Mesodermal cell (in vitro differentiated cells): Measurements from ENCODE around the gene TMA16.
A peak's percentile ranks its signal among the peaks of the same experiment; 100 is the strongest.

Experiments
- H3K27ac ChIP-seq: 2 replicates; pipeline ENCODE4 v1.7.0; 2013; ENCODE audit warnings: mild to moderate bottlenecking, low read depth, low read length, moderate library complexity; ENCODE audit not compliant: severe bottlenecking
- H3K36me3 ChIP-seq: 2 replicates; pipeline ENCODE4 v1.7.1; 2013; ENCODE audit warnings: mild to moderate bottlenecking, low read length, moderate library complexity; ENCODE audit not compliant: control insufficient read depth, insufficient read depth
- H3K4me1 ChIP-seq: one replicate; pipeline ENCODE4 v1.7.1; 2013; ENCODE audit warnings: mild to moderate bottlenecking, low read length; ENCODE audit not compliant: insufficient read depth, control insufficient read depth, poor library complexity, severe bottlenecking
- H3K4me3 ChIP-seq: 2 replicates; pipeline ENCODE4 v1.7.0; 2013; ENCODE audit warnings: low read length, control low read depth, mild to moderate bottlenecking; ENCODE audit not compliant: insufficient read depth, poor library complexity, severe bottlenecking; ENCODE audit errors: extremely low read depth
- H3K9me3 ChIP-seq: 2 replicates; pipeline ENCODE4 v1.7.1; 2013; ENCODE audit warnings: mild to moderate bottlenecking, low read length, moderate library complexity; ENCODE audit not compliant: control insufficient read depth
- WGBS, 2 experiments: methylation state at CpG; one replicate each; pipeline ENCODE4 v1.1.5; 2013; ENCODE audit warnings: missing lambda C conversion rate in 2 of 2; ENCODE audit not compliant: insufficient coverage in 2 of 2; 5-methylcytosine and 5-hydroxymethylcytosine counted together

Gene TMA16

DNA sequence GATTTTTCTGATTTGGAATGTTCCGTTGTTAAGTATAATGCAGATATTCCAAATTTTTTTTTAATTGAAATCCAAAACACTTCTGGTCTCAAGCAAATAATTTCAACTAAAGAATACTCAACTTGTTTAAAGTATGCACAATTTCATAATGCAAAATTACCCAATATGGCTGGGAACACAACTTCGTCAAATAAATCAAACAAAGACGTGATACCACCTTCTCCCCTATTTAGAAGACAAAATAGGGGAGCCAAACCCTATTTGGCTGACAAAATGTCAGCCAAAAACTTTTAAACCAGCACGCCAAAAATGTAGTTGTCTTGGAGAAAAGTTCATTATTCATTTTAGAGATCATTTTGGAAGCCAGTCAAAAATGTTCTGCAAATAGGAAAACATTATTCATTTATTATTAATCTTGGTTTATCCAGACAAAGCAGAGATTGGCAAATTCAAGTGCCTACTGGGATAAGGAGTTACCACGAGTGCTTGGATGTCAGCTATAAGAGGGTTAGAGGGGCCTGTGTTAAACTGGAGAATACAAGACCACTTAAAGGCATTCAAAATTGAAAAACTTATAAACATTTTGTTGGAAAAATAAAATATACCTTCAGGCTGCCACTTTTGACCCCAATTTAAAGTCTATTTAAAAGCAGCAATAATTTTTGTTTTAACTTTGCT is 17.6 kb upstream of the TMA16 start:
- Histone ChIP-seq H3K4me3 (no peak overlapping the region), H3K9me3 (no peaks in the 10 kb centered on the region), H3K27ac (no peak overlapping the region), H3K4me1 (no peaks in the 10 kb centered on the region), H3K36me3 (no peaks in the 10 kb centered on the region)
- 100% methylated on average over 2 of the region's 5 CpGs for WGBS, 2 experiments

DNA sequence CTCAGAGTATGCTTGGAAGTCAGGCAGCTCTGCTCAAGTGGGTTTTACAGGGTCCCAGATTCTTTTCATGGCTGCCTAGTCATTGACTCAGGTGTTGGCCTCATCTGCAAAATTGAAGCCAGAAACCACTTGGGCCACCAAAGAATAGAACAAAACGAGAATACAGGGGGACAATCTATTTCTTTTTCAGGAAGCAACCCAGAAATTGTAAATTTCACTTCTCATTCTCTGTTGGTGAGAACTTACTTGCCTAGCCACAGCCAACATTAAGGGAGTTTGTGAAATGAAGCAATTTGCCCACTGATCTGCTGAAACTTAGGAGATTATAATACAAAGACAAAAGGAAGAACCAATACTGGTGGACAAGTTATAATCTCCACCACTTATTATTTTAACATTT is 12.3 kb upstream of the TMA16 start:
- no peak overlapping the region for H3K4me3 ChIP-seq
- H3K27ac ChIP-seq, result no peak overlapping the region
- no peaks in the 10 kb centered on the region for H3K4me1 ChIP-seq
- no peaks in the 10 kb centered on the region for H3K36me3 ChIP-seq
- no peaks in the 10 kb centered on the region for H3K9me3 ChIP-seq
- WGBS, 2 experiments, result 100% methylated on average over 1 of the region's 1 CpG; no CpG with 5 or more reads in 1 of the 2 experiments

GRCh38 chr4:163484906-163485305 is 9.6 kb upstream of the TMA16 start:
- 23 to 36% methylated on average over 3 of the region's 4 CpGs for WGBS, 2 experiments
- Histone ChIP-seq H3K27ac (no peak overlapping the region), H3K4me1 (no peaks in the 10 kb centered on the region), H3K9me3 (no peaks in the 10 kb centered on the region), H3K36me3 (no peaks in the 10 kb centered on the region), H3K4me3 (no peak overlapping the region)

DNA sequence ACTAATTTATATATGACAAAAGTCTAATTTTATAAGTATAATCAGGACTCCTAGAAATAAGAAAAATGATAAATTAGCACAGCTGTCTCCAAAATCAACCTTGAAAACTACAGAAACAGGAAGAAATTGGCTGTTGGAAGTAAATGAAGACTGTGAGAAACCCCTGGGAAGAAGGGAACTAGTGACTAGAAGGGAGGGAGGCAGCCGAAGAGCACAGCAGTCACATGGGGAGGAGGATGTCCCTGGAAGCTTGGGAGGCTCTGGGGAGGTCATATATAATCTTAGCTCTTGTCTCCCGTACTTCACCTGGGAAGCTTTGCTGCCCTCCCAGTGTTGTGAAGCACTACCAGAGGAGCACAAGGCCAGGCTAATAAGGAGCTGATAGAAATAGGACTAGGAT is 8.9 kb upstream of the TMA16 start:
- H3K27ac ChIP-seq, result no peak overlapping the region
- no peak overlapping the region for H3K4me3 ChIP-seq
- no peaks in the 10 kb centered on the region for H3K36me3 ChIP-seq
- H3K9me3 ChIP-seq, result no peaks in the 10 kb centered on the region
- H3K4me1 ChIP-seq, result no peaks in the 10 kb centered on the region
- WGBS, 2 experiments, result 63 to 86% methylated on average over 1 to 2 of the region's 2 CpGs

- no CpG with 5 or more reads among the region's 1 CpG for WGBS, 2 experiments
- no peaks in the 10 kb centered on the region for H3K4me1 ChIP-seq
Measured at GRCh38 chr4:163486321-163486720, 8.2 kb upstream of the TMA16 start.

GRCh38 chr4:163489929-163490328 is 4.6 kb upstream of the TMA16 start:
- H3K4me3 ChIP-seq, result no peak overlapping the region
- H3K4me1 ChIP-seq, result no peaks in the 10 kb centered on the region
- no peak overlapping the region for H3K27ac ChIP-seq
- H3K9me3 ChIP-seq, result no peaks in the 10 kb centered on the region
- H3K36me3 ChIP-seq, result no peaks in the 10 kb centered on the region
- whole genome bisulfite sequencing, 2 experiments, result 100% methylated on average over 1 of the region's 1 CpG; no CpG with 5 or more reads in 1 of the 2 experiments

More at GRCh38 chr4:163486321-163486720, 8.2 kb upstream of the TMA16 start:
- Histone ChIP-seq H3K9me3 (no peaks in the 10 kb centered on the region), H3K36me3 (no peaks in the 10 kb centered on the region), H3K4me3 (no peak overlapping the region), H3K27ac (no peak overlapping the region)

GRCh38 chr4:163492951-163493504 is 1.5 kb upstream of the TMA16 start:
- peaks cover 7% of the 10 kb centered on the region for H3K36me3 ChIP-seq
- WGBS, 2 experiments, result 80 to 100% methylated on average over 1 to 2 of the region's 6 CpGs
- H3K9me3 ChIP-seq, result no peaks in the 10 kb centered on the region
- H3K4me3 ChIP-seq, result no peak overlapping the region
- H3K27ac ChIP-seq, result no peak overlapping the region
- H3K4me1 ChIP-seq, result peaks cover 5% of the 10 kb centered on the region

GRCh38 chr4:163493643-163494359 is 689 bp upstream of the TMA16 start:
- H3K36me3 ChIP-seq, result peaks cover 15% of the 10 kb centered on the region
- H3K4me3 ChIP-seq, result peak overlapping the region; percentile 77
- peaks cover 5% of the 10 kb centered on the region for H3K4me1 ChIP-seq
- no peaks in the 10 kb centered on the region for H3K9me3 ChIP-seq
- WGBS, 2 experiments, result 55 to 56% methylated on average over 18 to 20 of the region's 28 CpGs
- H3K27ac ChIP-seq, result peak overlapping the region; percentile 95

GRCh38 chr4:163495900-163496299 is 1.4 kb downstream of the TMA16 start:
- Histone ChIP-seq H3K27ac (no peak overlapping the region), H3K4me1 (peaks cover 5% of the 10 kb centered on the region), H3K4me3 (peak overlapping the region; percentile 77), H3K9me3 (no peaks in the 10 kb centered on the region), H3K36me3 (peaks cover 16% of the 10 kb centered on the region)
- WGBS, 2 experiments, result 60% methylated on average over 1 of the region's 1 CpG; no CpG with 5 or more reads in 1 of the 2 experiments

DNA sequence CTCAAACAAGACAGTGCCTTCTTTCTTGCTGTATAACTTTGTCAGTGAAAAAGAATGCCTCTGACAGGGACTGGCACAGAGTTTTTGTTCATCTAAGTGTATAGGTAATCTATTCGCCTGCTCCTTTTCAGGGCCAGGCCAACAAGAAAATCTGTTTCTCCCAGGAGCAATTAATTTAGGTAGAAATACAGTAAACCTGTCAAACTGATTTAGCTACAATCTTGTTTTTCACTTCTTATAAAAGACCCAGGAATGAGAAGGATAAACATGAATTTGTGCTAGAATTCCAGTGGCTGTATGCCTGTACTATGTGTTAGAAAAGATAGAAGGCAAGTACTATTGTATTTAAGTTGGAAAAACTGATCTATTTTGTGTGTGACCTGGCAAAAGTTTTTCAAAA is 6.1 kb downstream of the TMA16 start:
- H3K4me1 ChIP-seq, result peaks cover 5% of the 10 kb centered on the region
- WGBS, 2 experiments, result no CpG with 5 or more reads among the region's 1 CpG

DNA sequence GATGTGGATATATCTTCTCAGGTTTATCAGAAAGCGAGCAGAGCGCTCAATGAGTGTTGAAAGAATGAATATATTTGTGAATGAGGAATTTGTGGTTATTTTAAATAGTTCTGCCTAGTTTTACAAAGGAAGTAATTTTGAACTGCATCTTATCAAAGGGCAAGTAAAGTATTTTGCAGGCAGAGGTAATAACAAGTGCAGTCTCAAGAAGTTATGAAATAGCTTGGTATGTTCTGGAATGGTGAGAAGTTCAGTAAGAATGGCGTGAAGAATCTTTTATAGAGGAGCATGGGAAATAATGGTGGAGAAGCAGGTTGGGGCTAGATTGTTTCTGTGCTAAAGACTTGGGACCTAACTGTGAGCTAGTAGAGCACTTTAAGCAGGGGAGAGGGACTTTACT is 10.9 kb downstream of the TMA16 start:
- peaks cover 25% of the 10 kb centered on the region for H3K36me3 ChIP-seq
- H3K9me3 ChIP-seq, result no peaks in the 10 kb centered on the region
- H3K27ac ChIP-seq, result no peak overlapping the region
- 100% methylated on average over 1 to 3 of the region's 3 CpGs for WGBS, 2 experiments
- no peak overlapping the region for H3K4me3 ChIP-seq
- H3K4me1 ChIP-seq, result no peaks in the 10 kb centered on the region

More for the DNA sequence above, 6.1 kb downstream of the TMA16 start:
- H3K36me3 ChIP-seq, result peaks cover 19% of the 10 kb centered on the region
- H3K27ac ChIP-seq, result no peak overlapping the region
- H3K4me3 ChIP-seq, result no peak overlapping the region
- H3K9me3 ChIP-seq, result no peaks in the 10 kb centered on the region
